Stomach (tissue), 4 donors: ENCODE results near the gene SFRP5.

Experiments used
- CTCF ChIP-seq, 7 experiments: fragments of 450-650 bp in 4 of 7; fragments of 200-600 bp in 3 of 7; sonication (generic) in 3 of 7; IDR thresholded peaks; one replicate each; pipeline ENCODE4 v1.5.1; 2016 to 2019; ENCODE audit warnings: antibody characterized with exemption in 7 of 7, control low read depth in 2 of 7, mild to moderate bottlenecking in 1 of 7
- EP300 ChIP-seq: sonication (generic); formaldehyde crosslinking; IDR thresholded peaks from one replicate; pipeline ENCODE4 v1.6.1; 2017; ENCODE audit warnings: antibody characterized with exemption
- POLR2AphosphoS5 ChIP-seq, 3 donors: sonication (generic); formaldehyde crosslinking; IDR thresholded peaks; one replicate each; pipeline ENCODE4 v1.6.1; 2016; ENCODE audit warnings: antibody characterized with exemption in 3 of 3

DNA sequence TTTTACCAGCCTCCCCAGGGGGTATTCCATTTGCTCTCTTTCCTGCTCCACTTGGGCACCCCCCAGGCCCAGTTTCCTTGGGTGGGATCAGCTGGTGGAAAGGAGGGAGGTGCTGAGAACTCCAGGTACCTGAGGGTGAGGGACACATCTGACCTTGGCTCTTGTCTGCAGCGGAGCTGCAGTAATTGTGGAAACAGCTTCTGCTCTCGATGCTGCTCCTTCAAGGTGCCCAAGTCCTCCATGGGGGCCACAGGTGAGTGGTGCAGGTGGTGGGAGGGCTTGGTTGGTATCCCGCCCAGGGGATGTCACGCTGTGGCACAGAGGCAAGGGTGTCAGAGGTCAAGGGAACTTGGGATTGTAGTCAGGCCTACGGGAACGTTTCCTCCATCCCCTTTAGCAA lies 14.3 kb downstream of the SFRP5 start:
- TF ChIP-seq EP300 (no peak), POLR2AphosphoS5 (IDR thresholded peaks at IDR 0.05) (no peak), CTCF (IDR thresholded peaks at IDR 0.05) (no peak)
